Vagina (tissue), 2 donors: ENCODE data around the gene SAPCD1. TPM values are rescaled to one million over a fixed set of nuclear protein-coding genes. Genes with fewer than 3 reads are reported as not detected.

ENCODE experiments used
- DNase-seq, 2 donors: peaks; one replicate each; pipeline ENCODE4 v3.0.0-alpha.2; 2017; ENCODE audit errors: extremely low spot score in 2 of 2
- H3K27ac ChIP-seq: fragments of 200-600 bp; sonication (generic); one replicate; pipeline ENCODE4 v1.5.1; 2019
- H3K27me3 ChIP-seq: fragments of 200-600 bp; sonication (generic); one replicate; pipeline ENCODE4 v1.5.1; 2019
- H3K36me3 ChIP-seq, 2 donors: fragments of 200-600 bp; sonication (generic); one replicate each; pipeline ENCODE4 v1.5.1; 2017 to 2019
- H3K4me1 ChIP-seq: fragments of 200-600 bp; sonication (generic); one replicate; pipeline ENCODE4 v1.5.1; 2019
- H3K4me3 ChIP-seq, 2 donors: fragments of 200-600 bp; sonication (generic); 1 replicate in 1 of 2; 2 replicates in 1 of 2; pipeline ENCODE4 v1.5.1; 2016 to 2019
- H3K9me3 ChIP-seq: fragments of 200-600 bp; sonication (generic); one replicate; pipeline ENCODE4 v1.5.1; 2019
- CTCF ChIP-seq, 3 experiments: fragments of 450-650 bp in 2 of 3; fragments of 200-600 bp in 1 of 3; sonication (generic) in 1 of 3; IDR thresholded peaks; one replicate each; pipeline ENCODE4 v1.5.1; 2017 to 2019; ENCODE audit warnings: antibody characterized with exemption in 3 of 3, mild to moderate bottlenecking in 2 of 3, moderate library complexity in 2 of 3
- POLR2A ChIP-seq, 2 donors: fragments of 450-650 bp; IDR thresholded peaks; one replicate each; pipeline ENCODE4 v1.6.1; 2017; ENCODE audit warnings: antibody characterized with exemption in 2 of 2, mild to moderate bottlenecking in 2 of 2, moderate library complexity in 2 of 2
- POLR2AphosphoS5 ChIP-seq, 2 donors: sonication (generic); formaldehyde crosslinking; IDR thresholded peaks; one replicate each; pipeline ENCODE4 v1.9.0; 2017; ENCODE audit warnings: antibody characterized with exemption in 2 of 2, mild to moderate bottlenecking in 2 of 2, low read depth in 1 of 2; ENCODE audit not compliant: insufficient read depth in 1 of 2
- intact Hi-C: fragments of 100-400 bp; cut with DNase I; formaldehyde crosslinking; loops from one replicate; pipeline ENCODE4 v1.15.1; 2023
- total RNA-seq: library from RNA; depleted of rRNA; stranded (reverse); fragments of >200 nt; gene quantifications from one replicate; pipeline ENCODE4 v1.2.3, GENCODE V29; 2016

Gene SAPCD1
- total RNA-seq, 1 donor from 2014 or later, result not detected

DNA sequence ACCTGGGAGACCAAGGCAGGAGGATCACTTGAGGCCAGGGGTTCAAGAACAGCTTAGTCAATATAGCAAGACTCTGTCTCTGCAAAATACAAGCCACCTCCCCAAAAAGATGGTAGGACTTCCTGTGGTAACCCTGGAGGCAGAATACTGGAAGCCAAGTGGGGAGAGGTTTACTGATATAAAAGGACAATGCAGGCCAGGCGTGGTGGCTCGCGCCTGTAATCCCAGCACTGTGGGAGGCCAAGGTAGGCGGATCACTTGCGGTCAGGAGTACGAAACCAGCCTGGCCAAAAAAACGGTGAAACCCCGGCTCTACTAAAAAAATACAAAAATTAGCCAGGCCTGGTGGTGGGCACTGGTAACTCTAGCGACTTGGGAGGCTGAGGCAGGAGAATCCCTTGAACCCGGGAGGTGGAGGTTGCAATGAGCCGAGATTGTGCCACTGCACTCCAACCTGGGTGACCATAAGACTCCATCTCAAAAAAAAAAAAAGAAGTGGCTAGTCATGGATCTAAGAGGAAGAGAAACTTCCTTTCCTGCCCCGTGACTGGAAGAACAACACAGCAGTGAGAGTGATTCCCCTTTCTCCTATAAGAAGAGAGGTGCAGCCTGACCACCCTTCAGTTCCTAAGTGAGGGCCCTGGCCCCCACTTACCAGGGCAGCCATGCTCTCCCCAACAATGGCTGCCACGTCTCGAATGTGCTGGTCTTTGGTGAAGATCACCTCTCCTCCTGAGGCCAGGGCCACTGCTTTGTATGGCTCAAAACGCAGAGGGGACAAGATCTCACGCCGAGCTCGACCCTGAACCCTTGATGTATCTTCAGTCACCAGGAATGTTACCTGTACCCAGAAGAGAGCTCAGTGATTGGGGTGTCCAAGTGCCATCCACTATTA is 6.2 kb downstream of the SAPCD1 start:
- no peak overlapping the region for H3K4me3 ChIP-seq
- intact Hi-C loops, result no loop called here
- no peak for DNase-seq
- H3K9me3 ChIP-seq, result no peaks in the 10 kb centered on the region
- no peaks in the 10 kb centered on the region for H3K27me3 ChIP-seq
- TF ChIP-seq POLR2AphosphoS5 (IDR thresholded peaks at IDR 0.05; ENCODE audit: insufficient read depth in 1 of 2, low read depth in 1 of 2) (no peak), CTCF (IDR thresholded peaks at IDR 0.05) (no peak), POLR2A (IDR thresholded peaks at IDR 0.05) (no peak)
- H3K36me3 ChIP-seq, result no peaks in the 10 kb centered on the region
- H3K4me1 ChIP-seq, result no peaks in the 10 kb centered on the region
- no peak overlapping the region for H3K27ac ChIP-seq

DNA sequence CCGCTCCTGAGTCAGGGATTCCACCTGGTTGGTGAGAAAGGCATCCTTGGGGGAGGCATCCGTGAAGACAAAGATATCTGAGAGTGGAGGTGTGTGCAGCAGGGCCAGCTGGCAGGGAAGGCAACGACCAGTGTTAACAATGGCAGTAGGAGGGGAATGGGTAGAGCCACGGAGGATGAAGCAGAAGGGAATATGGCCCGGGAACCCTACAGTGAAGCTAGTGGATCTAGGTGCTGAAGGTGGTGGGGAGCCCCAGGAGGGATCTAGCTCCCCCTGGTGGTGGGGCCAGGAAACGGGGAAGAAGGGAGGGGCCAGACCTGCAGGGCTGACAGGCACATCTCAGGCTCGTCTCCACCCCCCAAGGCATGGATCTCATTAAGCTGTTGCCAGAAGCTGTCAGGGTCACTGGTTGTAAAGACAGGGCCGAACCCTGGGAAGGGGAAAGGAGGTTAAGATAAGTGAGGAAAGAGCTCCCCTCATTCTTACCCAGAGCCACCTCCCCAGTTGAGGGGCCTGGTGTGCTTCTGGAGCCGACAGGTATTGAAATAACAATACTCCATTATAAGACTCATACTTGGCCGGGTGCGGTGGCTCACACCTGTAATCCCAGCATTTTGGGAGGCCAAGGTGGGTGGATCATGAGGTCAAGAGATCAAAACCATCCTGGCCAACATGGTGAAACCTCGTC is 7.4 kb downstream of the SAPCD1 start:
- Histone ChIP-seq H3K27me3 (no peaks in the 10 kb centered on the region), H3K4me1 (no peaks in the 10 kb centered on the region), H3K36me3 (no peaks in the 10 kb centered on the region), H3K9me3 (no peaks in the 10 kb centered on the region), H3K4me3 (no peak overlapping the region), H3K27ac (no peak overlapping the region)
- DNase-seq, result no peak
- no peak for TF ChIP-seq POLR2A (IDR thresholded peaks at IDR 0.05)
- no peak for TF ChIP-seq POLR2AphosphoS5 (IDR thresholded peaks at IDR 0.05; ENCODE audit: insufficient read depth in 1 of 2, low read depth in 1 of 2)
- peak in 2 of 3 experiments; percentile 26 to 61 for TF ChIP-seq CTCF (IDR thresholded peaks at IDR 0.05)
- intact Hi-C loops, result no loop called here

DNA sequence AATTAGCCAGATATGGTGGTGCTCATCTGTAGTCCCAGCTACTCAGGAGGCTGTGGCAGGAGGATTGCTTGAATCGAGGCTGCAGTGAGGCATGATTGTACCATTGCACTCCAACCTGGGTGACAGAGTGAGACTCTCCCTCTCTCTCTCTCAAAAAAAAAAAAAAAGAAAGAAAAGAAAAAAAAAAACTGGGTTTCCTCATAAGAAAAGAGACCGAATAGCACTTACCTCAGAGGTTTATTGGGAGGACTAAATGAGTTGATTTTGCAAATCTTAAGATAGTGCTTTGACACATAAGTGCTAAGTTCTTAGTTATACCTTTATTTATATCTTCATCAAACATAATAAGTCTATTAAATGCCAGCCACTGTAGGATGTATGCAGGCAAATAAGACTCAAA is 8.4 kb downstream of the SAPCD1 start:
- H3K4me3 ChIP-seq, result no peak overlapping the region
- TF ChIP-seq POLR2AphosphoS5 (IDR thresholded peaks at IDR 0.05; ENCODE audit: insufficient read depth in 1 of 2, low read depth in 1 of 2), result no peak
- TF ChIP-seq CTCF (IDR thresholded peaks at IDR 0.05), result no peak
- no peak for TF ChIP-seq POLR2A (IDR thresholded peaks at IDR 0.05)
- no peaks in the 10 kb centered on the region for H3K9me3 ChIP-seq
- no peaks in the 10 kb centered on the region for H3K4me1 ChIP-seq
- no peaks in the 10 kb centered on the region for H3K27me3 ChIP-seq
- no peak for DNase-seq
- no peak overlapping the region for H3K27ac ChIP-seq
- H3K36me3 ChIP-seq, result no peaks in the 10 kb centered on the region
- intact Hi-C loops, result no loop called here

GRCh38 chr6:31771992-31772358 is 9.5 kb downstream of the SAPCD1 start:
- TF ChIP-seq POLR2AphosphoS5 (IDR thresholded peaks at IDR 0.05; ENCODE audit: insufficient read depth in 1 of 2, low read depth in 1 of 2) (no peak), CTCF (IDR thresholded peaks at IDR 0.05) (no peak), POLR2A (IDR thresholded peaks at IDR 0.05) (no peak)
- H3K4me3 ChIP-seq, result no peak overlapping the region
- H3K27ac ChIP-seq, result no peak overlapping the region
- peaks cover 6% of the 10 kb centered on the region for H3K4me1 ChIP-seq
- intact Hi-C loops, result no loop called here
- DNase-seq, result no peak
- no peaks in the 10 kb centered on the region for H3K27me3 ChIP-seq
- H3K9me3 ChIP-seq, result no peaks in the 10 kb centered on the region
- H3K36me3 ChIP-seq, result no peaks in the 10 kb centered on the region

DNA sequence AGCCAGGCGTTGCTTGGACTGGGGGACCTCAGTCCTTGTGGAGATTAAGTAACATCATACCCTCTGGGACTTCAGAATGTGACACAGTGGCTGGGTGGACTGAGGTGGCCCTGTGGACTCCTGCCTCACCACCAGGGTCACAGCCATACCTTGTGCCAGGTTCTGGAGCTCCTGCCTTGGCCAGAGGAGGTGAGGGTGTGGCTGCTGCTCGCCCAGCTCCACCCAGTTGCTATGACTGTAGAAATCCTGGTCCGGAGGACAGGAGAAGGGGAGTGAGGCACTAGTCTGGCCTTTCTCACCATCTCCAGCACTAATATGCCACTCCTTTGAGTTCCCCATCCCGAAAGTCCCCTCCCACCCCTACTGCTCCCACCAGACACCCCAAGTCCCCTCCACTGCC is 12.7 kb downstream of the SAPCD1 start:
- Histone ChIP-seq H3K4me1 (peaks cover 11% of the 10 kb centered on the region), H3K4me3 (no peak overlapping the region), H3K27ac (no peak overlapping the region), H3K9me3 (no peaks in the 10 kb centered on the region), H3K27me3 (no peaks in the 10 kb centered on the region), H3K36me3 (peaks cover 0 to 15% of the 10 kb centered on the region in 2 donors)
- TF ChIP-seq CTCF (IDR thresholded peaks at IDR 0.05) (no peak), POLR2A (IDR thresholded peaks at IDR 0.05) (no peak), POLR2AphosphoS5 (IDR thresholded peaks at IDR 0.05; ENCODE audit: insufficient read depth in 1 of 2, low read depth in 1 of 2) (no peak)
- intact Hi-C loops, result no loop called here
- DNase-seq, result no peak
